Spleen (tissue), 11 donors: Measurements from ENCODE around the gene GRAMD1A. TPM values are rescaled to one million over a fixed set of nuclear protein-coding genes. Genes with fewer than 3 reads are reported as not detected.

Experiments used
- DNase-seq: peaks from one replicate; pipeline ENCODE4 v3.0.0-alpha.2; 2020
- H3K27ac ChIP-seq, 8 donors: fragments of 200-600 bp; sonication (generic) in 7 of 8; 1 replicate in 4 of 8; 2 replicates in 4 of 8; pipeline versions ENCODE4 v1.5.0 to v1.8.0; 2016 to 2021; ENCODE audit warnings: inconsistent platforms in 4 of 8, mild to moderate bottlenecking in 4 of 8, moderate library complexity in 1 of 8
- H3K27me3 ChIP-seq, 7 donors: fragments of 200-600 bp; sonication (generic) in 6 of 7; replicated peaks in 1 of 7; 1 replicate in 4 of 7; 2 replicates in 3 of 7; pipeline versions ENCODE4 v1.5.0 to v1.8.0; 2016 to 2021; ENCODE audit warnings: inconsistent platforms in 3 of 7, mild to moderate bottlenecking in 1 of 7
- H3K36me3 ChIP-seq, 6 donors: fragments of 200-600 bp; sonication (generic) in 5 of 6; 1 replicate in 4 of 6; 2 replicates in 2 of 6; pipeline versions ENCODE4 v1.5.0 to v1.8.0; 2016 to 2021; ENCODE audit warnings: inconsistent platforms in 2 of 6
- H3K4me1 ChIP-seq, 6 donors: fragments of 200-600 bp; sonication (generic) in 5 of 6; 1 replicate in 3 of 6; 2 replicates in 3 of 6; pipeline versions ENCODE4 v1.5.0 to v1.8.0; 2016 to 2021; ENCODE audit warnings: inconsistent platforms in 3 of 6
- H3K4me3 ChIP-seq, 8 donors: fragments of 200-600 bp; sonication (generic) in 7 of 8; 1 replicate in 4 of 8; 2 replicates in 4 of 8; pipeline versions ENCODE4 v1.5.0 to v1.8.0; 2016 to 2021; ENCODE audit warnings: inconsistent platforms in 4 of 8, mild to moderate bottlenecking in 4 of 8, moderate library complexity in 2 of 8
- H3K9me3 ChIP-seq, 8 donors: fragments of 200-600 bp; sonication (generic) in 7 of 8; 1 replicate in 4 of 8; 2 replicates in 4 of 8; pipeline versions ENCODE4 v1.5.0 to v1.8.0; 2016 to 2021; ENCODE audit warnings: inconsistent platforms in 4 of 8
- POLR2A ChIP-seq, 3 donors: fragments of 450-650 bp; IDR thresholded peaks; one replicate each; pipeline ENCODE4 v1.5.1; 2017; ENCODE audit warnings: antibody characterized with exemption in 3 of 3, mild to moderate bottlenecking in 1 of 3
- POLR2AphosphoS5 ChIP-seq, 3 donors: sonication (generic); formaldehyde crosslinking; IDR thresholded peaks; one replicate each; pipeline ENCODE4 v1.5.1; 2017; ENCODE audit warnings: antibody characterized with exemption in 3 of 3
- WGBS, 5 donors: extraction: QIAGEN DNeasy Blood & Tissue Kit in 3 of 5; methylation state at CpG; one replicate each; pipeline versions ENCODE4 v1.1.5 to v1.1.7; 2013 to 2018; 5-methylcytosine and 5-hydroxymethylcytosine counted together
- intact Hi-C: fragments of 100-400 bp; cut with DNase I; formaldehyde crosslinking; loops from one replicate; pipeline ENCODE4 v1.15.0; 2023; ENCODE audit warnings: low total_unique reads
- polyA plus RNA-seq, 3 donors: library from polyadenylated mRNA; stranded (reverse); fragments of 200-250 nt; gene quantifications; one replicate each; pipeline ENCODE4 v1.2.1, GENCODE V29; 2013
- total RNA-seq, 7 donors: library from RNA; depleted of rRNA in 3 of 7; stranded (reverse); fragments of >200 nt in 3 of 7; fragmentation: NEBNext Ultra II Directional in 4 of 7; extraction: Animal tissue kit (Norgen Biotek cat#: 25700) in 4 of 7; gene quantifications; one replicate each; pipeline versions ENCODE4 v1.1.0 to v1.2.1, GENCODE V29; 2016 to 2021
- TF ChIP-seq, protein P1 (sequence below), 11 experiments: fragments of 200-600 bp in 7 of 11; fragments of 450-650 bp in 4 of 11; sonication (generic) in 4 of 11; IDR thresholded peaks in 8 of 11; conservative IDR thresholded peaks in 3 of 11; 1 replicate in 7 of 11; 2 replicates in 4 of 11; pipeline versions ENCODE4 v1.4.0 to v1.8.0; 2016 to 2021; ENCODE audit warnings: antibody characterized with exemption in 11 of 11, inconsistent platforms in 4 of 11, mild to moderate bottlenecking in 1 of 11
- donor health status: healthy with polysubstance abuse.
- donor health status: DM: no; HTN: no; CAD: no; lungs with moderate emphysema.
- donor health status: DM: no; HTN: no; CAD: no.
- donor health status: Bipolar disorder and iron deficiency.
- donor health status: healthy.
- donor health status: DM: no; HTN: no; CAD: no.
- donor health status: DM: yes; HTN: yes; CAD: no.

Gene GRAMD1A
- total and polyA plus RNA-seq, 10 donors, result 30.0 to 177 (median 101) TPM

DNA sequence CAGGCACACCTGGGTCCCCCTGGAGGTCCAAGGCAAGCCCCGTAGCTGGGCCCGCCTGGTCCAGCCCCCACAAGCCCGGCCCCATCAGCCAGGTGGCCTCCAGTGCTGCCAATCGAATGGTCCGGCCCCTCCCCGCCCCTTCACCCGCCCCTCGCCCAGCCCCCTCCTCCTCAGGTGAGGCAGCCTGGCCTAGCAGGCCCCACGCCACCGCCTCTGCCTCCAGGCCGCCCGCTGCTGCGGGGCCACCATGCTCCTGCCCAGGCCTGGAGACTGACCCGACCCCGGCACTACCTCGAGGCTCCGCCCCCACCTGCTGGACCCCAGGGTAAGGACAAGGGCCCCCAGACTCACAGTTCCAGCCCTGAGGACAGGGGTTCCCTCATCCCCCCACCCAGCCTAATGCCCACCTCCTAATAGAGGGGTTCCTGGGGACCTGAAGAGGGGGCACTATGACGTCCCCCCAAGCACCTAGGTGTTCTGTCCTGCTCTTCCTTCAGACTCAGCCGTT is 41.5 kb downstream of the GRAMD1A start, which contains the start of gene HPN:
HPN (plus strand) TSS at position 174 of the 508 bp plus-strand sequence. CDS start 786 bp downstream, outside the sequence.
- WGBS, 5 donors, result 49 to 78% (median 68%) methylated on average over 9 to 19 of the region's 19 CpGs
- intact Hi-C loops, result no loop called here
- Histone ChIP-seq H3K4me3 (peak within 1 kb of the TSS in 4 of 8 donors; percentile 28 to 60 (median 28)), H3K9me3 (no peaks in the 10 kb centered on the region), H3K27me3 (peaks cover 0 to 25% (median 0%) of the 10 kb centered on the region in 7 donors), H3K4me1 (peaks cover 48 to 96% (median 79%) of the 10 kb centered on the region in 6 donors), H3K27ac (peak within 1 kb of the TSS; percentile 15 to 82 (median 78)), H3K36me3 (no peaks in the 10 kb centered on the region)
- TF ChIP-seq POLR2A (IDR thresholded peaks at IDR 0.05), result no peak
- TF ChIP-seq, protein P1, sequence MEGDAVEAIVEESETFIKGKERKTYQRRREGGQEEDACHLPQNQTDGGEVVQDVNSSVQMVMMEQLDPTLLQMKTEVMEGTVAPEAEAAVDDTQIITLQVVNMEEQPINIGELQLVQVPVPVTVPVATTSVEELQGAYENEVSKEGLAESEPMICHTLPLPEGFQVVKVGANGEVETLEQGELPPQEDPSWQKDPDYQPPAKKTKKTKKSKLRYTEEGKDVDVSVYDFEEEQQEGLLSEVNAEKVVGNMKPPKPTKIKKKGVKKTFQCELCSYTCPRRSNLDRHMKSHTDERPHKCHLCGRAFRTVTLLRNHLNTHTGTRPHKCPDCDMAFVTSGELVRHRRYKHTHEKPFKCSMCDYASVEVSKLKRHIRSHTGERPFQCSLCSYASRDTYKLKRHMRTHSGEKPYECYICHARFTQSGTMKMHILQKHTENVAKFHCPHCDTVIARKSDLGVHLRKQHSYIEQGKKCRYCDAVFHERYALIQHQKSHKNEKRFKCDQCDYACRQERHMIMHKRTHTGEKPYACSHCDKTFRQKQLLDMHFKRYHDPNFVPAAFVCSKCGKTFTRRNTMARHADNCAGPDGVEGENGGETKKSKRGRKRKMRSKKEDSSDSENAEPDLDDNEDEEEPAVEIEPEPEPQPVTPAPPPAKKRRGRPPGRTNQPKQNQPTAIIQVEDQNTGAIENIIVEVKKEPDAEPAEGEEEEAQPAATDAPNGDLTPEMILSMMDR (IDR thresholded peaks at IDR 0.05 in 8 of 11, conservative IDR thresholded peaks at IDR 0.05 in 3 of 11), result no peak
- no peak for TF ChIP-seq POLR2AphosphoS5 (IDR thresholded peaks at IDR 0.05)
- DNase-seq, result no peak

DNA sequence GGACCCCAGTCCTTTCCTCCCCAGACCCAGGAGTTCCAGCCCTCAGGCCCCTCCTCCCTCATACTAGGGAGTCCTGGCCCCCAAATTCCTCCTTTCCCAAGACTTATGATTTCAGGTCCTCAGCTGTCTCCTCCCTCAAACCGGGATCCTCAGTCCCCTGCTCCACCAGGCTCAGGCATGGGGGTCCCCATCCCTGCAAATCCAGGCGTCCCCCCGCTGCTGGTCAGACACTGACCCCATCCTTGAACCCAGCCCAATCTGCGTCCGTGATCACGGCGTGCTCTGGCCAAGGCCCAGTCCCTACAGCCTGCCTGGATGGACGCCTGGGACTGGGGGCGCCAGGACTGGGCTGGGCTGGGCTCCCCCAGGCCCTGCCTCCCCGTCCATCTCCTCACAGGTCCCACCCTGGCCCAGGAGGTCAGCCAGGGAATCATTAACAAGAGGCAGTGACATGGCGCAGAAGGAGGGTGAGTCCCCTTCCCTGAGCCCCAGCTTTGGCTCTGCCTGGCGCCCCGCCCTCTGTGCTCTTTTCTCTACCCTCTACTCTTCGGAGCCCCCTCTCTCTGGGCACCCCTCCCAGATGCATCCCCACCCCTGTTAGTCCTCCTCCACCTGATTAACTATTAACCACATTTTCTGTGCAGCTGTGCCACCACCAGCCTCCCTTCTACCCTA is 42.1 kb downstream of the GRAMD1A start:
- Histone ChIP-seq H3K27me3 (peaks cover 0 to 25% (median 0%) of the 10 kb centered on the region in 7 donors), H3K4me1 (peaks cover 46 to 94% (median 76%) of the 10 kb centered on the region in 6 donors), H3K27ac (peak overlapping the region in 5 of 8 donors; percentile 46 to 82 (median 81)), H3K4me3 (no peak overlapping the region), H3K9me3 (no peaks in the 10 kb centered on the region), H3K36me3 (no peaks in the 10 kb centered on the region)
- 60 to 87% (median 76%) methylated on average over 12 to 14 of the region's 14 CpGs for WGBS, 5 donors
- TF ChIP-seq, protein P1 (IDR thresholded peaks at IDR 0.05 in 8 of 11, conservative IDR thresholded peaks at IDR 0.05 in 3 of 11), result no peak
- TF ChIP-seq POLR2AphosphoS5 (IDR thresholded peaks at IDR 0.05), result peak in 1 of 3 donors; percentile 28
- DNase-seq, result no peak
- intact Hi-C loops, result no loop called here

DNA sequence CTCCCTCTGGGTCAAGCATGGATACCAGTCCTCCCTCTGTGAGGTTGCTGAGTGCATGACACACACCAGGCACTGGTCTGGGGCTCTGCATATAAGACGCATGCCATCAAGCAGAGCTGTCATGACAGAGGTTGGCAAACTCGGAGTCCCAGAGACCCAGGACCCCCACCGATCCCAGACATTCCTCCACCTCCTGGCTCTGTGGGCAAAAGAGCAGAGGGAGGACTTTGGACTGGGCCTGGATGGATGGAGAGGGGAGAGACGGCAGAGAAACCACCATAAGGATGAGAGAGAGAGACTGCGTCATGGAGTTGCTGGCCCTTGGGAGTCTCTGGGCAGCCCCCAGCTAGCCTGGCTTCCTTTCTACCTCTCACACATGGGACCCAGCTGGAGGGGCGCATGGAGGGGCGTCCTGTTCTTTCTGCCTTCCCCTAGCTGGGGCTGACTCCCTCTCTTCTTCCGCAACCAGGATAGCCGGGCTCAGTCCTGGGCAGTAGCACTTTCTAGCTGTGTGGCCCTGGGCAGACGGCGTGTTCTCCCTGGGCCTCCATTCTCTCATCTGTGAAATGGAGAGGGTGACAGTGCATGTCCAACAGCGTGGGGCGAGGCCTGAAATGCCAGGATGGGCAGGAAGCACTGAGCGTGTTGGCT is 43.0 kb downstream of the GRAMD1A start:
- intact Hi-C loops, result no loop called here
- no peaks in the 10 kb centered on the region for H3K9me3 ChIP-seq
- peaks cover 44 to 85% (median 67%) of the 10 kb centered on the region in 6 donors for H3K4me1 ChIP-seq
- DNase-seq, result no peak
- 83 to 96% (median 89%) methylated on average over 14 of the region's 14 CpGs for WGBS, 5 donors
- peaks cover 0 to 25% (median 0%) of the 10 kb centered on the region in 7 donors for H3K27me3 ChIP-seq
- H3K36me3 ChIP-seq, result no peaks in the 10 kb centered on the region
- H3K4me3 ChIP-seq, result no peak overlapping the region
- no peak overlapping the region for H3K27ac ChIP-seq
- no peak for TF ChIP-seq POLR2AphosphoS5 (IDR thresholded peaks at IDR 0.05)
- no peak for TF ChIP-seq POLR2A (IDR thresholded peaks at IDR 0.05)
- TF ChIP-seq, protein P1 (IDR thresholded peaks at IDR 0.05 in 8 of 11, conservative IDR thresholded peaks at IDR 0.05 in 3 of 11), result no peak

DNA sequence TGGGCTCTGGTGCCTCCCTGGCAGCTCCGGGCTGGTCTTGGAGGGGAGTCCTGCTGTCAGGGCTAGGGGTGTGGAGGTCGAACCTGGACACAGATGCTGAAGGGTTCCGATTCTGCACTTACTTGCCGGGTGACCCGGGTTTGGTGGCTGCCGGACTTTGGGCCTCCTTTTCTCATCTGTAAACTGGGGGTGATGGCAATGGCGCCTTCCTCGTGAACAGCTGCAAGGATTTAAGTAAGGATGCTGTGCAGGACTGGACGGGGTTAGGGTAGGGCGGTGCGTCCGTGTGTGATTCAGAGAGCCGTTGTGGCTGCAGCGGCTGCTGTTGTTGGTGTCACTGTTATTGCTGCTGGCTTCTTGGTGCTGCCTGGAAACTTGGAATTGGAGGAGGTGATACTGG is 43.8 kb downstream of the GRAMD1A start:
- no peak for TF ChIP-seq POLR2AphosphoS5 (IDR thresholded peaks at IDR 0.05)
- TF ChIP-seq, protein P1 (IDR thresholded peaks at IDR 0.05 in 8 of 11, conservative IDR thresholded peaks at IDR 0.05 in 3 of 11), result no peak
- no peak for TF ChIP-seq POLR2A (IDR thresholded peaks at IDR 0.05)
- no peak for DNase-seq
- H3K36me3 ChIP-seq, result no peaks in the 10 kb centered on the region
- H3K4me3 ChIP-seq, result no peak overlapping the region
- H3K27me3 ChIP-seq, result peaks cover 0 to 25% (median 0%) of the 10 kb centered on the region in 7 donors
- intact Hi-C loops, result no loop called here
- WGBS, 5 donors, result 87 to 96% (median 90%) methylated on average over 14 of the region's 14 CpGs
- H3K4me1 ChIP-seq, result peaks cover 37 to 77% (median 59%) of the 10 kb centered on the region in 6 donors
- no peak overlapping the region for H3K27ac ChIP-seq
- H3K9me3 ChIP-seq, result no peaks in the 10 kb centered on the region
